Measurements from ENCODE around the gene TIE1.

The TIE1 gene

DNA sequence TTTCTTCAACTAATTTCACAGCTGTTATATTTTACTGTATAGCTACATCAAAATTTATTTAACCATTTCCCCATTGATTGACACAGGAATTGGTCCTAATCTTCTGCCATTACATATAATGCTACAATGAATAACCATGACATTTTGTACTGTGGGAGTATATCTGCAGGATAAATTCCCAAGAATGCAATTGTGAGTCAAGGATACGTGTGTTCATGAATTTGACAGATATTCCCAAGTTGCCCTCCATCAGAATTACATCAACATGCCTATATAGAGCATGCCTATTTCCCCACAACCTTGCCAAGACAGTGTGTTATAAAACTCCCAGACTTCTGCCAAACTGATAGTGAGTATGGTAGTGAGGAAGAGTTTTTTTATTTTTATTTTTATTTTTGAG, 2.7 kb upstream of the TIE1 start:
- no peak for TF ChIP-seq TAF1 (IDR thresholded peaks at IDR 0.05; ENCODE audit: borderline replicate concordance, insufficient read depth, low read length)
- no peak for TF ChIP-seq POLR2AphosphoS5 (IDR thresholded peaks at IDR 0.05; ENCODE audit: low read depth, low read length)
- TF ChIP-seq SIN3A (IDR thresholded peaks at IDR 0.05; ENCODE audit: borderline replicate concordance, insufficient read depth, low read length), result no peak
- TF ChIP-seq REST (IDR thresholded peaks at IDR 0.05; ENCODE audit: insufficient read depth in 1 of 2, low read depth in 2 of 2, low read length in 2 of 2), result no peak
- no peak for TF ChIP-seq FOXP2 (optimal IDR thresholded peaks at IDR 0.05; ENCODE audit: borderline replicate concordance, extremely low read depth, extremely low read length, insufficient read depth)

GRCh38 chr1:43299101-43299500, 1.7 kb upstream of the TIE1 start:
- no peak for TF ChIP-seq FOXP2 (optimal IDR thresholded peaks at IDR 0.05; ENCODE audit: borderline replicate concordance, extremely low read depth, extremely low read length, insufficient read depth)
- no peak for TF ChIP-seq SIN3A (IDR thresholded peaks at IDR 0.05; ENCODE audit: borderline replicate concordance, insufficient read depth, low read length)
- TF ChIP-seq TAF1 (IDR thresholded peaks at IDR 0.05; ENCODE audit: borderline replicate concordance, insufficient read depth, low read length), result no peak
- TF ChIP-seq REST (IDR thresholded peaks at IDR 0.05; ENCODE audit: insufficient read depth in 1 of 2, low read depth in 2 of 2, low read length in 2 of 2), result no peak
- TF ChIP-seq POLR2AphosphoS5 (IDR thresholded peaks at IDR 0.05; ENCODE audit: low read depth, low read length), result no peak

- TF ChIP-seq FOXP2 (optimal IDR thresholded peaks at IDR 0.05; ENCODE audit: borderline replicate concordance, extremely low read depth, extremely low read length, insufficient read depth), result no peak
- no peak for TF ChIP-seq TAF1 (IDR thresholded peaks at IDR 0.05; ENCODE audit: borderline replicate concordance, insufficient read depth, low read length)
- no peak for TF ChIP-seq POLR2AphosphoS5 (IDR thresholded peaks at IDR 0.05; ENCODE audit: low read depth, low read length)
- TF ChIP-seq SIN3A (IDR thresholded peaks at IDR 0.05; ENCODE audit: borderline replicate concordance, insufficient read depth, low read length), result no peak
- TF ChIP-seq REST (IDR thresholded peaks at IDR 0.05; ENCODE audit: insufficient read depth in 1 of 2, low read depth in 2 of 2, low read length in 2 of 2), result no peak
Measured at GRCh38 chr1:43302201-43302600, 1.4 kb downstream of the TIE1 start.

DNA sequence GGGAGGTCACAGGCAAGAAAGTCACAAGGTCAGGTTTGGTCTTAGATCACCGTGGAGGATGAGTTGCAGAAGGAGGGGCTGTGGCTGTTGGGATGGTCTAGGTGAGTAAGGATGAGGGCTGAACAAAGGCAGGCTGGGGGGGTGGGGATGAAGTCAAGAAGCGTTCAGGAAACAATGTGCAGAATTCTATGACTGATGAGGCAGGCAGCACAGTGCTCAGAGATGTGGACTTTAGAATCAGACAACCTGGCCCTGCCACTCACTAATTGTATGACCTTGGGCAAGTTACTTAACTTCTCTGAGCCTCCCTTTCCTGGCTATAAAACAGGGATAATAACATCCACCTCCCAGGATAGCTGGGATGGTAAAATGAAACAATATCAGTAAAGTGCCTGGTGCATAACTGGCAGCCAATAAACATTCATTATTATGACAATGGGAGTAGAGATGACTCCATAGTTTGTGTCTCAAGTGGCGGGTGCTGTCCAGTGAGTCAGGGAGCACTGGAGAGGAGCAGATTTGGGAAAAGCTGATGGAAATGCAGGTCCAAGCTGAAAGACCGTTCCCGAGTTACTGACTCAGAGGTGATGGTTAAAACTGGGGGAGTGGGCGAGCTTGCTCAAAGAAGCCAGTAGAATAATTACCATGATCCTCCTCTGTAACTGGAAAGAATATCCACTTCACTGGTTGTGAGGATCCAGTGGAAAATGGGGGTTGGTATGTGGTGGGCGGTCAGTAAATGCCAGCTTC, 2.1 kb downstream of the TIE1 start:
- TF ChIP-seq SIN3A (IDR thresholded peaks at IDR 0.05; ENCODE audit: borderline replicate concordance, insufficient read depth, low read length) (no peak), FOXP2 (optimal IDR thresholded peaks at IDR 0.05; ENCODE audit: borderline replicate concordance, extremely low read depth, extremely low read length, insufficient read depth) (no peak)

GRCh38 chr1:43303471-43304313, 2.9 kb downstream of the TIE1 start:
- TF ChIP-seq SIN3A (IDR thresholded peaks at IDR 0.05; ENCODE audit: borderline replicate concordance, insufficient read depth, low read length), result no peak
- TF ChIP-seq REST (IDR thresholded peaks at IDR 0.05; ENCODE audit: insufficient read depth in 1 of 2, low read depth in 2 of 2, low read length in 2 of 2), result no peak
- no peak for TF ChIP-seq FOXP2 (optimal IDR thresholded peaks at IDR 0.05; ENCODE audit: borderline replicate concordance, extremely low read depth, extremely low read length, insufficient read depth)
- no peak for TF ChIP-seq POLR2AphosphoS5 (IDR thresholded peaks at IDR 0.05; ENCODE audit: low read depth, low read length)
- no peak for TF ChIP-seq TAF1 (IDR thresholded peaks at IDR 0.05; ENCODE audit: borderline replicate concordance, insufficient read depth, low read length)

All from PFSK-1 (cell line).